Islet precursor cell (in vitro differentiated cells): ENCODE results near the gene MMP14.

ENCODE experiments used
- DNase-seq: peaks from one replicate; pipeline ENCODE4 v3.0.0-alpha.2; 2018

Gene MMP14

DNA sequence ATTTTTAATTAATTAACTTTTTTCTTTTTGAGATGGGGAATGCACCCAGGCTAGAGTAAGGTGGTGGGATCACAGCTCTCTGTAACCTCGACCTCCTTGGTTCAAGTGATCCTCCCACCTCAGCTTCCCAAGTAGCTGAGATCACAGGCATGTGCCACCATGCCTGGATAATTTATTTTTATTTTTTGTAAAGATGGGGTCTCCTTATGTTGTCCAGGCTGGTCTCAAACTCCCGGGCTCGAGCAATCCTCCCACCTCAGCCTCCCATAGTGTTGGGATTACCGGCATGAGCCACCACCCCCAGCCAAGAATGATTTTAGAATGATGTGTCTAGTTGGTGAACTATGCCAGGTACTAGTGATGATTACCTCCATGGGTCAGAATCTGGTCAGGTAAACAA, 28.6 kb downstream of the MMP14 start:
- no peak for DNase-seq

DNA sequence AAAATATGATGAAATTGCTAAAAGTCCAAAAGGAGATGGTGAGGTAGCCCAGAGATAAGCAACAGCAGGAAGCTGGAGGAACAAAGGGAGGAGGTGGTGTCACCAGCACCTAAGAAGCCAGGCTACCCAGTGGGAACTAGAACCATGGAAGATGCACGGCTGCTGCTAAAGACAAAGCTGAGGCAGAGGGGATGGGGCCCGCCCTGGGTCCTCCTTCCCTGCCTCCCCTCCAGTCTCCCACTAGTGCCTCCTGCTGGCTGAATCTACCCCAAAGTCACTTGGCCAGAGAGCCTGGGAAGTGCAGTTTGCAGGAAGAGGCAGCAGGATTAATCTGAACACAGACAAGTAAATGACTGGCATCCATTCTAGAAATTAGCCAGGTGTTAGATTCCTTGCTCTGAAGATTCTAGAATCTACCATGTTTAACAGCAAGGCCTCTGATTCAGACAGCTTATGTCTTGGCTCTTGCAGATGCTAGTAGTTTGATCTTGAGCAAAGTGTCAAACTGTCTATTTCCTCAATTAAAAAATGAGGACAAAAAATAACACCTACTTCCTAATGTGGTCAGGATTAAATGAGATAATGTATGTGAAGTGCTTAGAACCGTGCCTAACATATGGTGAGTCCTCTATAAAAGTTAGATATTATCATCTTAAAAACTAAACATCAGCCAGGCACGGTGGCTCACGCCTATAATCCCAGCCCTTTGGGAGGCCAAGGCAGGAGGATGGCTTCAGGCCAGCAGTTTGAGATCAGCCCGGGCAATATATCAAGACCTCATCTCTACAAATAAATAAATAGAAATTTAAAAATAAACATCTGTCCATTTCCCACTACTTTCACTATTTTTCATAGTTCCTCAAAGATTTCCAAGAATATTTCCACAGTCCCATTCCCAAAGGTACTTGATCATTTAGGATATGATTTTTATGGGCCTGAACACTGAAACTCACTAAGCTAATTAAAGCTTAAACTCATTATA, 29.3 kb downstream of the MMP14 start:
- DNase-seq, result peak; percentile 71

GRCh38 chr14:22866874-22867273, 30.5 kb downstream of the MMP14 start:
- no peak for DNase-seq

DNA sequence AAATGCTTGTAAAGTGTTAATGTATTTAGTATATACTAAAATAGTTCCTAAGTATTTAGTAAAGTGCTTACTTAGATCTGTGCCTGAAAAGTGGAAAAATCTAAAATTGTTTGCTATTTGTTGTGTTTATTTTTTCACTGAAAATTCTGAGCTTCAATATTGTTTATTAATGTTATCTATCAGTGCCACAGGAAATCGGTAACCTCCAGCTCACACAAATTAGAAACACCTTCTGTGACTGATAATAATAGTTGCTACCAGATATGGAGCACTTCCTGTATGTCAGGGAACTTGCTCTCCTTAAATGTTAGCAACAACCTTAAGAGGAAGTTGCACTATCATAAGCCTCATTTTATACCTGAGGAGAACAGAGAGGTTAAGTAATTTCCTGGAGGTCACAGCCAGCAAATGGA, 34.4 kb downstream of the MMP14 start:
- DNase-seq, result no peak

GRCh38 chr14:22871224-22872032, 35.0 kb downstream of the MMP14 start, which contains the start of gene LRP10:
Gene LRP10, plus strand, starts transcription at chr14:22871740. Its CDS starts 564 bp downstream, at chr14:22872304.
- peak; percentile 98 for DNase-seq

DNA sequence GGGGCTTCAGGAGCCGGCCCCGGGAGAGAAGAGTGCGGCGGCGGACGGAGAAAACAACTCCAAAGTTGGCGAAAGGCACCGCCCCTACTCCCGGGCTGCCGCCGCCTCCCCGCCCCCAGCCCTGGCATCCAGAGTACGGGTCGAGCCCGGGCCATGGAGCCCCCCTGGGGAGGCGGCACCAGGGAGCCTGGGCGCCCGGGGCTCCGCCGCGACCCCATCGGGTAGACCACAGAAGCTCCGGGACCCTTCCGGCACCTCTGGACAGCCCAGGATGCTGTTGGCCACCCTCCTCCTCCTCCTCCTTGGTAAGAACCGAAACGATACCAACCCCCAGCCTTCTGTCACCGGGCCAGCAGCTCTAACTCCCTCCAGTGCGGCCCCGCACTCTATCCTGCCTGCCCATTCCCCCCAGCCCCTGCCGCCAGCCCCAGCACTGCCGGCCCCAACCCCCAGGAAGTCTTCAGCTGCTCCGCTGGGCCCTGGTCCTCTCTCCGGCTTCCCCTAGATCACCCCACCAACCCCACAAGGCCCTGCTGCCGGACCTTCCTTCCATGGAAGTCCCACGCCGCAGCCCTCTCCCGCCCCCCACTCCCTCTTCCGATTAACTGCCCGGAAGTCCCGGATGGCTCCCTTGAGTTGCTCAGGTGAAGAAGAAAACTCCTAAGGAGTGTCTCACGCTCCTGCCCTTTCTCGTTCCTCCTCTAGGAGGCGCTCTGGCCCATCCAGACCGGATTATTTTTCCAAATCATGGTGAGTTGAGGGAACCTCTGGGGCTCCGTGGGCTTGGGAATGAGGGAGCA, 35.8 kb downstream of the MMP14 start:
- DNase-seq, result peak; percentile 95

- DNase-seq, result no peak
Observed at GRCh38 chr14:22872833-22873520, 36.6 kb downstream of the MMP14 start.

- DNase-seq, result no peak
Observed at GRCh38 chr14:22875003-22875747, 38.8 kb downstream of the MMP14 start.

DNA sequence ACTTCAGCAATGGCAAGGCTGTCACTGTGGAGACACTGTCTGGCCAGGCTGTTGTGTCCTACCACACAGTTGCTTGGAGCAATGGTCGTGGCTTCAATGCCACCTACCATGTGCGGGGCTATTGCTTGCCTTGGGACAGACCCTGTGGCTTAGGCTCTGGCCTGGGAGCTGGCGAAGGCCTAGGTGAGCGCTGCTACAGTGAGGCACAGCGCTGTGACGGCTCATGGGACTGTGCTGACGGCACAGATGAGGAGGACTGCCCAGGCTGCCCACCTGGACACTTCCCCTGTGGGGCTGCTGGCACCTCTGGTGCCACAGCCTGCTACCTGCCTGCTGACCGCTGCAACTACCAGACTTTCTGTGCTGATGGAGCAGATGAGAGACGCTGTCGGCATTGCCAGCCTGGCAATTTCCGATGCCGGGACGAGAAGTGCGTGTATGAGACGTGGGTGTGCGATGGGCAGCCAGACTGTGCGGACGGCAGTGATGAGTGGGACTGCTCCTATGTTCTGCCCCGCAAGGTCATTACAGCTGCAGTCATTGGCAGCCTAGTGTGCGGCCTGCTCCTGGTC, 39.4 kb downstream of the MMP14 start:
- DNase-seq, result no peak

DNA sequence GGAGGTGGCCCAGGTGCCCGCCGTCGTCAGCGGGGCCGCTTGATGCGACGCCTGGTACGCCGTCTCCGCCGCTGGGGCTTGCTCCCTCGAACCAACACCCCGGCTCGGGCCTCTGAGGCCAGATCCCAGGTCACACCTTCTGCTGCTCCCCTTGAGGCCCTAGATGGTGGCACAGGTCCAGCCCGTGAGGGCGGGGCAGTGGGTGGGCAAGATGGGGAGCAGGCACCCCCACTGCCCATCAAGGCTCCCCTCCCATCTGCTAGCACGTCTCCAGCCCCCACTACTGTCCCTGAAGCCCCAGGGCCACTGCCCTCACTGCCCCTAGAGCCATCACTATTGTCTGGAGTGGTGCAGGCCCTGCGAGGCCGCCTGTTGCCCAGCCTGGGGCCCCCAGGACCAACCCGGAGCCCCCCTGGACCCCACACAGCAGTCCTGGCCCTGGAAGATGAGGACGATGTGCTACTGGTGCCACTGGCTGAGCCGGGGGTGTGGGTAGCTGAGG, 40.7 kb downstream of the MMP14 start:
- no peak for DNase-seq

DNA sequence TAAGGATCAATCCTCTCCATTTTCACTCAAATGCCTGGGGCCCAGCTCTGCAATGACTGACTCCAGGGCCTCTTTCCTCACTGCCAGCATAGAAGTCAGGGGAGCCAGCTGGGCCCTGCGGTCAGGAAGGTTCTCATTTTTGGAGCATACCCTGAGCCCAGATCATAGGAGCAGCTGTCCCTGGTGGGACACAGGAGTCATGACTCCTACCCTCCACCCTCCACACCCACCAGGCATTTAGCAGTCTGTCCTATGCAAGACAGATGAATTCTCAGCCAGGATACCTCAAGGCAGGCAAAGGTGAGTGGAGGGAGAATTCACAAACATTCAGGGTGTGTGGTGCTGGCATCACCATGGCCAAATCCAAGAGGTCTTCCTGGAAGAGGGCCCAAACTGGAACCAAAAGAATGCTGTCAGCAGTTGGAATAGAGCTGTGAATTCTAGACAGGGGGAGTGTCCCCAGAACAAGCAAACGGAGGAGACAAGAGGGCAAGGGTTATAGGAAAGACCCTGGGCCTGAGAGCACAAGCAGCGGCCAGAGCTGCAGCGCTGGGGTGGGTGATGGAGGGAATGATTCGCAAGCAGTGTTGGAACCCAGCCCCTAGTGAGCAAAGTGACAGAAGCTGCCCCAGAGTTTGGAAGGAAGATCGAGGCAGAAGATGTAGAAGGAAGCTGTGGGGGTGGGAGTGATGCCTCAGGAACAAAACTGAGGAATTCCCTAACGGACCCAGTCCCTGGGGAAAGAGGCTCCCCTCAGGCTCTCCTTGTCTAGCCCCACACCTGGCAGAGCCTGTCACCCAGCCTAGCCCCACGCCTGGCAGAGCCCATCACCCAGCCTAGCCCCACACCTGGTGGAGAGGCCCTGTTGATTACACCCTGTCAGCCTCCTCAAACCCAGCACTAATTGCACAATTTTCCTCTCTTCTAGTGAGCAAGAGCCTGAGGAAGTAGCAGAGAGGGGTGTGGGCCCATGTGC, 42.2 kb downstream of the MMP14 start:
- no peak for DNase-seq

GRCh38 chr14:22882064-22882463, 45.7 kb downstream of the MMP14 start:
- DNase-seq, result no peak

GRCh38 chr14:22882529-22883172, 46.3 kb downstream of the MMP14 start:
- DNase-seq, result peak; percentile 88

DNA sequence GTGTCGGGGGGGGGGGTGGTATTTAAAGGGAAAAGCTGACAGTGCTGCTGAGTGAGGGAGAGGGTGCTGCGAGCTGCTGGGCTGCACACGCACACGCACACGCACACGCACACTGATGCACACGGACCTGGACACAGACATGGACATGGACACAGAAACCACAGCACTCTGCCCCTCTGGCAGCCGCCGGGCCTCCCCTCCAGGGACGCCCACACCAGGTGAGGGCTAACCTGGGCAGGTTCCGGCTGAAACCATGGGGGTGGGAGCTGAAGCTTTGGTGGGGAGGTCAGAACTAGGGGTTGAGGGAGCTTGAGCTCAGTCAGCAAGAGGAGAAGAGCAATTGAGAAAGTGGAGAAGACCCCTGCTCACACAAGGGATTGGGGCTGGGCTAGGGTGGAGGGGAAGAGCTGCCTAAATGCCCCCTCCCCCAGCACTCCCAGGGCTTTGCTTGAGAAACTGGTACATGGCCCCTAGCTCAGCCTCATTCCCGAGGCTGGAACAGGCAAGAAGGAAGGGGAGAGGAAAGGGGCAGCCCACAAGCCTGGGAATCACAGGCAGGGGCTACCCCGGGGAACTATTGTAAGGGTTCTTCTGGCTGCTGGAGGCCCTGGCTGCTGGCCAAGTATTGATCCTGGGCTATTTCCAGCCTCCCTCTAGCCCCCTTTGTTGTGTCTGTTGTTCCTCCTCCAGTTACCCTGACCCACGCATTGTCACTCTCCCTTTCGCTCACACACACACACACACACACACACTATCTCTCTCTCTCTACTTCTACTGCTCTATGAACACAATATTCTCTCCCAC, 47.0 kb downstream of the MMP14 start, which contains the start of gene REM2:
Gene REM2 (plus strand): TSS at position 50 of the 804 bp plus-strand sequence. CDS start 66 bp downstream, at position 116.
- no peak for DNase-seq

- no peak for DNase-seq
Observed at GRCh38 chr14:22884076-22884737, 47.8 kb downstream of the MMP14 start.

DNA sequence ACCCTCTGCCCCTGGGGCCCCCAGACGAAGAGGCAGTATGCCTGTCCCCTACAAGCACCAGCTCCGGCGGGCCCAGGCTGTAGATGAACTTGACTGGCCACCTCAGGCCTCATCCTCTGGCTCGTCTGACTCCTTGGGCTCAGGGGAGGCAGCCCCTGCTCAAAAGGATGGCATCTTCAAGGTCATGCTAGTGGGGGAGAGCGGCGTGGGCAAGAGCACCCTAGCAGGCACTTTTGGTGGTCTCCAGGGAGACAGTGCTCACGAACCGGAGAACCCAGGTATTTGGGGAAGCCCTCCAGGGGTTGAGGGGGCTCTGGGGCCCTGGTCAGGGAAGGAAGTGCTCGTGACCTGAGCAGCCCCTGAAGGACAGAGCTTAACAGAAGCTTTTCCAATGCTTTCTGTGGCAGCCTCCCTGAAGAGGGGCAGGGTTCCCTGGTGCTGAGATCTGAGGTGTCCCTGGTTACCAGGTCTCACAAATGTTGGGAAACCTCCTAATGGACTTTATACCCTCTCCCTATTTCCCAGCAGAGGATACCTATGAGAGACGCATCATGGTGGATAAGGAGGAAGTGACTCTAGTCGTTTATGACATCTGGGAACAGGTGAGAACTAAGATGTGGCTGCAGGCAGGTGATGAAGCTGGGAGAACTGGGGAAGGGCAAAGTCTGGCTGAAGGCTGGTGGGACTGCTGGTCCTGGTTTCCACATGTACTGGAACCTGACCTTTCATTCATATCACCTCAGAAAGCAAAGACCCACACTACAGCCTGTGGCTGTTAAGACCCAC, 48.5 kb downstream of the MMP14 start:
- no peak for DNase-seq

- no peak for DNase-seq
Observed at GRCh38 chr14:22885975-22886374, 49.6 kb downstream of the MMP14 start.
